HEK293 (cell line): ENCODE data around the gene C9orf43.

ENCODE experiments used
- BCL11B ChIP-seq: fragments of 450-650 bp; formaldehyde crosslinking; IDR thresholded peaks from 2 replicates; pipeline ENCODE4 v1.5.1; 2016; ENCODE audit warnings: low read depth, missing biosample characterization, missing genetic modification characterization
- EGR2 ChIP-seq: fragments of 450-650 bp; formaldehyde crosslinking; IDR thresholded peaks from 2 replicates; pipeline ENCODE4 v1.5.1; 2016; ENCODE audit warnings: low read depth, missing biosample characterization, missing genetic modification characterization
- MEIS1 ChIP-seq: sonication (generic); formaldehyde crosslinking; IDR thresholded peaks from 2 replicates; pipeline ENCODE4 v1.8.1; 2022; ENCODE audit warnings: missing genetic modification reagents, mild to moderate bottlenecking, borderline replicate concordance
- MYNN ChIP-seq: fragments of 450-650 bp; formaldehyde crosslinking; IDR thresholded peaks from 2 replicates; pipeline ENCODE4 v1.5.1; 2016; ENCODE audit warnings: missing biosample characterization, missing genetic modification characterization, borderline replicate concordance
- PBX3 ChIP-seq: sonication (generic); formaldehyde crosslinking; IDR thresholded peaks from 2 replicates; pipeline ENCODE4 v1.8.1; 2022; ENCODE audit warnings: mild to moderate bottlenecking, moderate library complexity, missing genetic modification reagents
- PRDM6 ChIP-seq: fragments of 450-650 bp; formaldehyde crosslinking; IDR thresholded peaks from 2 replicates; pipeline ENCODE4 v1.5.1; 2017; ENCODE audit warnings: missing biosample characterization, missing genetic modification characterization
- SP3 ChIP-seq: fragments of 450-650 bp; formaldehyde crosslinking; IDR thresholded peaks from 2 replicates; pipeline ENCODE4 v1.5.1; 2016; ENCODE audit warnings: missing biosample characterization, missing genetic modification characterization
- YY1 ChIP-seq: fragments of 450-650 bp; formaldehyde crosslinking; IDR thresholded peaks from 2 replicates; pipeline ENCODE4 v1.5.1; 2018; ENCODE audit warnings: missing biosample characterization, missing genetic modification characterization
- ZBTB8A ChIP-seq: fragments of 450-650 bp; formaldehyde crosslinking; IDR thresholded peaks from 2 replicates; pipeline ENCODE4 v1.5.1; 2016; ENCODE audit warnings: missing biosample characterization, missing genetic modification characterization
- ZFHX2 ChIP-seq: fragments of 450-650 bp; formaldehyde crosslinking; conservative IDR thresholded peaks from 2 replicates; pipeline ENCODE4 v1.5.1; 2016; ENCODE audit warnings: missing biosample characterization, missing genetic modification characterization
- ZNF121 ChIP-seq: fragments of 450-650 bp; formaldehyde crosslinking; IDR thresholded peaks from 2 replicates; pipeline ENCODE4 v1.5.1; 2016; ENCODE audit warnings: missing biosample characterization, missing genetic modification characterization
- ZNF2 ChIP-seq: fragments of 450-650 bp; formaldehyde crosslinking; IDR thresholded peaks from 2 replicates; pipeline ENCODE4 v1.5.1; 2016; ENCODE audit warnings: missing biosample characterization, missing genetic modification characterization
- ZNF274 ChIP-seq, 2 experiments: fragments of 200-500 bp in 1 of 2; fragments of 450-650 bp in 1 of 2; sonication (Bioruptor generic) in 1 of 2; formaldehyde crosslinking in 1 of 2; IDR thresholded peaks; 2 replicates each; pipeline versions ENCODE4 v1.5.1 to v1.6.1; 2014 to 2016; ENCODE audit warnings: borderline replicate concordance in 1 of 2, inconsistent platforms in 1 of 2, low read length in 1 of 2, missing biosample characterization in 1 of 2, missing genetic modification characterization in 1 of 2
- ZNF292 ChIP-seq: fragments of 450-650 bp; formaldehyde crosslinking; IDR thresholded peaks from 2 replicates; pipeline ENCODE4 v1.5.1; 2016; ENCODE audit warnings: low read depth, missing biosample characterization, missing genetic modification characterization, borderline replicate concordance
- ZNF341 ChIP-seq: fragments of 450-650 bp; formaldehyde crosslinking; IDR thresholded peaks from 2 replicates; pipeline ENCODE4; 2016; ENCODE audit warnings: low read depth, missing biosample characterization, missing genetic modification characterization
- ZNF37A ChIP-seq: fragments of 450-650 bp; IDR thresholded peaks from 2 replicates; pipeline ENCODE4 v1.5.1; 2018; ENCODE audit warnings: missing biosample characterization, missing genetic modification characterization
- ZNF398 ChIP-seq: fragments of 450-650 bp; formaldehyde crosslinking; IDR thresholded peaks from 2 replicates; pipeline ENCODE4 v1.5.1; 2017; ENCODE audit warnings: missing biosample characterization, missing genetic modification characterization
- ZNF488 ChIP-seq: fragments of 450-650 bp; formaldehyde crosslinking; IDR thresholded peaks from 2 replicates; pipeline ENCODE4 v1.5.1; 2016; ENCODE audit warnings: missing biosample characterization, missing genetic modification characterization
- ZNF621 ChIP-seq: fragments of 450-650 bp; formaldehyde crosslinking; IDR thresholded peaks from 2 replicates; pipeline ENCODE4 v1.5.1; 2017; ENCODE audit warnings: missing biosample characterization, missing genetic modification characterization
- ZNF624 ChIP-seq: fragments of 450-650 bp; formaldehyde crosslinking; IDR thresholded peaks from 2 replicates; pipeline ENCODE4 v1.5.1; 2017; ENCODE audit warnings: missing biosample characterization, missing genetic modification characterization
- ZNF626 ChIP-seq: fragments of 450-650 bp; sonication (Bioruptor Pico); formaldehyde crosslinking; IDR thresholded peaks from 2 replicates; pipeline ENCODE4 v1.5.1; 2018; ENCODE audit warnings: missing biosample characterization, missing genetic modification characterization, inconsistent platforms
- ZNF658 ChIP-seq: fragments of 450-650 bp; formaldehyde crosslinking; IDR thresholded peaks from 2 replicates; pipeline ENCODE4; 2016; ENCODE audit warnings: missing biosample characterization, missing genetic modification characterization
- ZNF660 ChIP-seq: fragments of 450-650 bp; IDR thresholded peaks from 2 replicates; pipeline ENCODE4 v1.5.1; 2018; ENCODE audit warnings: missing biosample characterization, mild to moderate bottlenecking, missing genetic modification characterization
- ZNF664 ChIP-seq: fragments of 450-650 bp; formaldehyde crosslinking; IDR thresholded peaks from 2 replicates; pipeline ENCODE4 v1.5.1; 2016; ENCODE audit warnings: missing biosample characterization, missing genetic modification characterization
- ZNF776 ChIP-seq: fragments of 450-650 bp; formaldehyde crosslinking; IDR thresholded peaks from 2 replicates; pipeline ENCODE4 v1.5.0; 2017; ENCODE audit warnings: missing biosample characterization, missing genetic modification characterization, borderline replicate concordance
- ZNF843 ChIP-seq: fragments of 450-650 bp; formaldehyde crosslinking; IDR thresholded peaks from 2 replicates; pipeline ENCODE4 v1.5.1; 2016; ENCODE audit warnings: missing biosample characterization, missing genetic modification characterization
- ZSCAN30 ChIP-seq: fragments of 450-650 bp; IDR thresholded peaks from 2 replicates; pipeline ENCODE4 v1.5.1; 2018; ENCODE audit warnings: missing biosample characterization, mild to moderate bottlenecking, missing genetic modification characterization, moderate library complexity
- TF ChIP-seq, protein P1 (sequence below): fragments of 450-650 bp; formaldehyde crosslinking; optimal IDR thresholded peaks from 2 replicates; pipeline ENCODE3; 2016; ENCODE audit warnings: missing biosample characterization, mild to moderate bottlenecking, missing genetic modification characterization
- TF ChIP-seq, protein P2 (sequence below): fragments of 450-650 bp; formaldehyde crosslinking; IDR thresholded peaks from 2 replicates; pipeline ENCODE4 v1.5.1; 2017; ENCODE audit warnings: missing biosample characterization, missing genetic modification characterization
- TF ChIP-seq, protein P3 (sequence below): fragments of 450-650 bp; formaldehyde crosslinking; IDR thresholded peaks from 2 replicates; pipeline ENCODE4 v1.5.1; 2016; ENCODE audit warnings: missing biosample characterization, missing genetic modification characterization

The C9orf43 gene

GRCh38 chr9:113463418-113464285 lies 53.1 kb downstream of the C9orf43 start, which contains the start of gene RGS3 (continued):
- no peak for TF ChIP-seq ZNF843
- no peak for TF ChIP-seq ZNF274 (IDR thresholded peaks at IDR 0.05; ENCODE audit: low read length)
- no peak for TF ChIP-seq ZNF274 (tag by site-specific recombination; IDR thresholded peaks at IDR 0.05; ENCODE audit: borderline replicate concordance)
- TF ChIP-seq, protein P1, sequence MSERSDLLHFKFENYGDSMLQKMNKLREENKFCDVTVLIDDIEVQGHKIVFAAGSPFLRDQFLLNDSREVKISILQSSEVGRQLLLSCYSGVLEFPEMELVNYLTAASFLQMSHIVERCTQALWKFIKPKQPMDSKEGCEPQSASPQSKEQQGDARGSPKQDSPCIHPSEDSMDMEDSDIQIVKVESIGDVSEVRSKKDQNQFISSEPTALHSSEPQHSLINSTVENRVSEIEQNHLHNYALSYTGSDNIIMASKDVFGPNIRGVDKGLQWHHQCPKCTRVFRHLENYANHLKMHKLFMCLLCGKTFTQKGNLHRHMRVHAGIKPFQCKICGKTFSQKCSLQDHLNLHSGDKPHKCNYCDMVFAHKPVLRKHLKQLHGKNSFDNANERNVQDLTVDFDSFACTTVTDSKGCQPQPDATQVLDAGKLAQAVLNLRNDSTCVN (tag by site-specific recombination) = peak; percentile 63
- 0 out of 2 replicates have a peak, but pooled peaks have one; percentile 12 for TF ChIP-seq ZNF398 (tag by site-specific recombination)
- TF ChIP-seq PBX3 (CRISPR knock-in tag) = no peak
- no peak for TF ChIP-seq ZNF660 (tag by site-specific recombination)
- TF ChIP-seq ZNF121 (tag by site-specific recombination) = no peak
- no peak for TF ChIP-seq YY1
- TF ChIP-seq ZNF488 (tag by site-specific recombination) = no peak
- TF ChIP-seq EGR2 (tag by site-specific recombination) = no peak
- peak; percentile 77 for TF ChIP-seq ZBTB8A (tag by site-specific recombination)
- TF ChIP-seq, protein P2, sequence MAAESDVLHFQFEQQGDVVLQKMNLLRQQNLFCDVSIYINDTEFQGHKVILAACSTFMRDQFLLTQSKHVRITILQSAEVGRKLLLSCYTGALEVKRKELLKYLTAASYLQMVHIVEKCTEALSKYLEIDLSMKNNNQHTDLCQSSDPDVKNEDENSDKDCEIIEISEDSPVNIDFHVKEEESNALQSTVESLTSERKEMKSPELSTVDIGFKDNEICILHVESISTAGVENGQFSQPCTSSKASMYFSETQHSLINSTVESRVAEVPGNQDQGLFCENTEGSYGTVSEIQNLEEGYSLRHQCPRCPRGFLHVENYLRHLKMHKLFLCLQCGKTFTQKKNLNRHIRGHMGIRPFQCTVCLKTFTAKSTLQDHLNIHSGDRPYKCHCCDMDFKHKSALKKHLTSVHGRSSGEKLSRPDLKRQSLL (tag by site-specific recombination) = no peak
- TF ChIP-seq ZNF664 = no peak
- TF ChIP-seq ZNF776 (tag by site-specific recombination) = no peak
- no peak for TF ChIP-seq ZFHX2
- TF ChIP-seq ZNF292 (tag by site-specific recombination) = no peak
- TF ChIP-seq BCL11B (tag by site-specific recombination) = no peak
- no peak for TF ChIP-seq ZNF37A (tag by site-specific recombination)
- no peak for TF ChIP-seq MYNN (tag by site-specific recombination)
- TF ChIP-seq ZSCAN30 (tag by site-specific recombination) = no peak
- TF ChIP-seq ZNF624 = no peak
- TF ChIP-seq SP3 (tag by site-specific recombination) = 0 out of 2 replicates have a peak, but pooled peaks have one; percentile 51
- no peak for TF ChIP-seq ZNF658
- TF ChIP-seq ZNF341 = peak; percentile 97
- TF ChIP-seq, protein P3, sequence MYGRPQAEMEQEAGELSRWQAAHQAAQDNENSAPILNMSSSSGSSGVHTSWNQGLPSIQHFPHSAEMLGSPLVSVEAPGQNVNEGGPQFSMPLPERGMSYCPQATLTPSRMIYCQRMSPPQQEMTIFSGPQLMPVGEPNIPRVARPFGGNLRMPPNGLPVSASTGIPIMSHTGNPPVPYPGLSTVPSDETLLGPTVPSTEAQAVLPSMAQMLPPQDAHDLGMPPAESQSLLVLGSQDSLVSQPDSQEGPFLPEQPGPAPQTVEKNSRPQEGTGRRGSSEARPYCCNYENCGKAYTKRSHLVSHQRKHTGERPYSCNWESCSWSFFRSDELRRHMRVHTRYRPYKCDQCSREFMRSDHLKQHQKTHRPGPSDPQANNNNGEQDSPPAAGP (tag by site-specific recombination) = 0 out of 2 replicates have a peak, but pooled peaks have one; percentile 27
- TF ChIP-seq ZNF621 (tag by site-specific recombination) = no peak
- 0 out of 2 replicates have a peak, but pooled peaks have one; percentile 51 for TF ChIP-seq ZNF2 (tag by site-specific recombination)
- TF ChIP-seq MEIS1 = no peak
- TF ChIP-seq PRDM6 (tag by site-specific recombination) = no peak
- TF ChIP-seq ZNF626 = no peak
